Loucy (cell line): Measurements from ENCODE around the gene CHN1.

Source experiments
- CTCF ChIP-seq: fragments of 200-600 bp; sonication (generic); conservative IDR thresholded peaks from 2 replicates; pipeline ENCODE4 v1.5.1; 2014; ENCODE audit warnings: mild to moderate bottlenecking, antibody characterized with exemption, low read length
- EZH2phosphoT487 ChIP-seq: fragments of 200-600 bp; IDR thresholded peaks from 2 replicates; pipeline ENCODE4 v1.6.1; 2018; ENCODE audit warnings: antibody characterized with exemption, mild to moderate bottlenecking, moderate library complexity, borderline replicate concordance

GRCh38 chr2:174776223-174776622 is 229.0 kb downstream of the CHN1 start:
- TF ChIP-seq EZH2phosphoT487 (no peak), CTCF (peak; percentile 69)
